ENCODE results near the gene SYNDIG1.

The SYNDIG1 gene

DNA sequence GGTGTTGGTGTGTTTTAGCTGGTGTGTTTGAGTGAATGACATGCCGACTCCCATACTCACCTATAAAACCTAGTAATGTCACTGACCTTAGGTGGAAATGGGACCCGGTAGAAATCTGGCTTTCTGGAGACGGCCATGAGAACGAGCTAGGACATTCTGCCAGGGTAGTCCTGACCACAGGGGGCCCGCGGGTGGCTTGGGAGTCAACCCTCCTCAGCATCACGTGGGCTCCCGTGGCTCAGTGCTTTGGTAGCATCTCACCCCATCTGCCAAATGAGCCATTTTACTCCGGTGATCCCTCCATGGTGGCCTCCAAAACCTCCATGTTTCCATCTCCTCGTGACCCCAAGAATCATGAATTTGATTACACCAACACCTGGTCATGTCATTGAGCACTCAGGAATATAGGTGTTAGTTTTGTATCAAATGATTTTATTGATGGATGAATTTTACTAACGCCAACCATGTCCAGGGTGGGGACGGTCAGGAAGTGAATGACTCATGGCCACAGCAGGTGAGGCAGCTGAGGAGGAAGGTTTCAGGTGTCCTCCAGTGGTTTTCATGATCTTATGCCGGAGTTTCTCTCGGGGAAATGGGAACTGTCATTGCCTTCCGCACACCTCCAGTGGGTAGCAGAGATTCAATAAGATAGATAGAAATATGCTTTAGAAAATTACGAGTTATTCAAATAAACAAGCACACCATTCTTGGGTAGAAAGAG, 195.0 kb downstream of the SYNDIG1 start:
- DNase-seq, result no peak

DNA sequence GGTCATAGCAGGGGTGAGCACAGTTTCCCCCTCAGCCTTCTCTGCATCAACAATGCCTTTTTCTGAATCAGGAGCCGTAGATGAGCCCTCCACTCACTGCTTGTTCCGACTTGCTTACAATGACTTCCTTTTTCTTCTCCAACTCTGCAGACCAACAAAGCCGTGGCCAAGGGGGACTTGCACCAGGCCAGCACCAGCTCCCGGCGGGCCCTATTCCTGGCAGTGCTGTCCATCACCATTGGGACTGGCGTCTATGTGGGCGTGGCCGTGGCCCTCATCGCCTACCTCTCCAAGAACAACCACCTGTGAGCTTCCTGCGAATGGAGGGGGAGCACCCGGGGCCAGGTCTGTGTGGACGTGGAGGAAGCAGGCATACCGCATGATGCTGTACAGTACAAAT, 195.8 kb downstream of the SYNDIG1 start:
- DNase-seq, result no peak

DNA sequence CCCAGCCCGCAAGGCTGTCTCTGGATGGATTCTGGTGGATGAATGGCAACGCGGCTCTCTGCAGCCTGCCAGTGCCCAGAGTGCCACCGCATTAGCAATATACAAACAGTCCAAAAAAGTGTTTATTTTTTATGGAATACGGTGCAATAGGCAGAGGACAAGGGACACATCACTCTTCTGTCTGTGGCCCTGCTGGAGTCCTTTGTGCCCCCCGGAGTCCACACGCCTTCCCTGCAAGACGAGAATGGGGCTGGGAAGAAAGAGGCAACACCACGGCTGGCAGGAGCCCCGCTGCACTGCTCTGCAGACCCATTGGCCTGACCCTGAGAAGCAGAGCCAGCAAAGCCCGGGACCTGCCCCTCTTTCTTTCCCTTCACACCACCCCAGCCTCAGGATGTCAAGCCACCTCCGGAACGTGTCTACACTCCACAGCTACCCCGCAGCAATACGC, 196.3 kb downstream of the SYNDIG1 start:
- no peak for DNase-seq

- DNase-seq, result no peak
Observed at GRCh38 chr20:24667689-24668383, 198.4 kb downstream of the SYNDIG1 start.

GRCh38 chr20:24668384-24668702, 198.9 kb downstream of the SYNDIG1 start:
- no peak for DNase-seq

- no peak for DNase-seq
Observed at GRCh38 chr20:24668791-24669190, 199.4 kb downstream of the SYNDIG1 start.

GRCh38 chr20:24669701-24670100, 200.3 kb downstream of the SYNDIG1 start:
- no peak for DNase-seq

DNA sequence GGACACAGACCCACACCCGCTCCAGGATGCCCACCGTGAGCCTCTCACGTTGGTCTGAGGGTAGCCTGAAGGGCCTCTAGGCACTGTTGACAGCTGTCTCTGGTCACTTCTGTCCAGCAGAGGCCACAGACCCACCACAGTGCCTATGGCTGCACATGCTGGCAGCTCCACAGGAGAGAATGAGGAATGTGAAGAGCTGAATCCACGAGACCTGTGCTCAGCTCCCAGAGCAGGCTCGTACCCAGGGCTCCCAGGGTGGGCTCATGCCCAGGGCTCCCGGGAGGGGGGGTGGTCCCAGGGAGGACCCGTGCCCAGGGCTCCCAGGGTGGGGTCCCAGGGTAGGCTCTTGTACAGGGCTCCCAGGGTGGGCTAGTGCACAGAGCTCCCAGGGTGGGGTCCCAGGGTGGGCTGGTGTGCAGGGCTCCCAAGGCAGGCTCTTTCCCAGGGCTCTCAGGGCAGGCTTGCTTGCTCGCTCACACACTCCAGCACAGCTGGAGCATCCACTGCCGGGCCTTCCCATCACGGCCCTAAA, 201.0 kb downstream of the SYNDIG1 start:
- no peak for DNase-seq

GRCh38 chr20:24670981-24671380, 201.6 kb downstream of the SYNDIG1 start:
- no peak for DNase-seq

GRCh38 chr20:24672181-24672880, 202.9 kb downstream of the SYNDIG1 start:
- DNase-seq, result no peak

- no peak for DNase-seq
Observed at GRCh38 chr20:24672886-24673677, 203.7 kb downstream of the SYNDIG1 start.

DNA sequence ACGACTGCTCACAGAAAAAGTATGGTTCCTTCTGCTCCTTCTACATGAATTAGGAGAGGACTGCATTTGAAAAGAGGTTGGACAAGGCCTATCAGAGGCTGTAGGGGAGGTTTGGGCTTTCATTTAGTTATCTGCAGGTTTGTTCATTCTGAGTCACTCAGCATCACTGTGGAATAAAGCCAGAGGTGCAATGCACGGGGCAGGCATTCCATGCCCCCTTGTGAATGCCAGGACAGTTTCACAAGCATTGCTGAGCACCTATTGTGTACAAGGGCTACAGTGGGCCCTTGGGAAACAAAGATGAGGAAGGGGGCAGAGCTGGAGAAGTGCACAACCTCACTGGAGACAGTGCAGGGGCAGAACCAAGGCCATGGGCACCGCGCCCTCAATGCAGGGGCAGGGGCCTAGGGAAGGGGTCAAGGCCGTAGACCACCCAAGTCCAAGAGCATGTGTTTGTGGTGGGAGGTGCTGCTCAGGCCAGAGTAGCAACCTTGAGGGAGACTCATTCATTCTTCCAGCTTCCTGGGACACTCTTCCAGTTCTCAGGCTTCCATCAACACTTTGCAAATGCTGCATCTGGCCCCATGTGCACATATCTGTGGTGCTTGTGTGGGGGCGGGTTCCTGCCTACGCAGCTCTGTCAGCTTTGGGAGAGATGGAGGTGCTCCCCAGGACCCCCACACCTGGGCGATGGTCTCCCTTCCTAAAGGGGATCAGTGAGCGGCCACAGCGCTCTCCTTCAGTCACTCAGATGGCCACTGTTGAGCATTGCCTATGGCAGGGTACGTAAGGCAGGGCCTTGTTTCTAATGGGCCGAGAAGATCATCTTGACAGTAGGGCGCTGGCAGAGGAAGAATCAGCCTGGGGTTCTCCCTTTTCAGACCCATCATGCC, 204.5 kb downstream of the SYNDIG1 start:
- no peak for DNase-seq

- DNase-seq, result no peak
Observed at GRCh38 chr20:24674921-24675605, 205.6 kb downstream of the SYNDIG1 start.

- no peak for DNase-seq
Observed at GRCh38 chr20:24675651-24676352, 206.4 kb downstream of the SYNDIG1 start.

GRCh38 chr20:24676353-24676977, 207.0 kb downstream of the SYNDIG1 start:
- DNase-seq, result no peak

- DNase-seq, result no peak
Observed at GRCh38 chr20:24676978-24677370, 207.5 kb downstream of the SYNDIG1 start.

- DNase-seq, result no peak
Observed at GRCh38 chr20:24677626-24678315, 208.3 kb downstream of the SYNDIG1 start.

DNA sequence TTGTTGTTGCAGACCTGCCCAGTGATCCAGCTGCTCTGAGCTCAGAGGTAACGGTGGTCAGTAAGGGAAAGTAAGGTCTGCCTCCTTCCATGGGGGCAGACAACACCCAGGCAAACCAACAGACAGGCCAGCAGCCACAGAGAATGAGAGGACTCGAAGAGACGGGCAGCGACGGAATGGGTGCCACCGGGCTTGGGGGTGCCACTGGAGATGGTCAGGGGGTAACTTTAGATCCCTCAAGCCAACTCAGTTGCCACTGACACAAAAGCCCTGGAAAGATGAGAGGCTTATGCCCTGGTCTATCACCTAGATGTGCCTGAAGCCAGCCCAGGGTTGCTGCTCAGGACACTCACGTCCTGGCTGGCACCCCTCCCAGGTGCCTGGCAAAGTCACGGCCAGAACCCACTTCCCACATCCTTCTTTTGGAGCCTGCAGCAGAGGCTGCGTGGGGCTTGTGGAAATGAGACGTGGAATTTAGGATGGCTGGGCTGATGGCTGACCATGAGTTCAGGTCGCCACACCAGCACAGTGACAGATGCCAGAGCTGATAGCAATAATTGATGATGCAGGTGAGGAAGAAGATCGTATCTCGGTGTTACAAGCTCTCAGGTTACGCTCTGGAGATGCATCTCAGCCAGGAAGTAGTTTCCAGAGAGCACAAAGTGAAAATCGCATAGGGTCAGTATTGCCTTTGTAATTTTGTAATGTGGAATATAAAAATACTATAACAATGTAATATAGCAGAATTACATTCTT, 209.1 kb downstream of the SYNDIG1 start:
- no peak for DNase-seq
